Stimulated activated naive CD8-positive, alpha-beta T cell treated with anti-CD3 and anti-CD28 coated beads, Interleukin-15, Interleukin-2, amounts not matched to agents 100 ng/mL and 50 ng/mL, for 24 hours (primary cell): ENCODE measurements around the gene IRGC.
A peak's percentile ranks its signal among the peaks of the same experiment; 100 is the strongest.
"Not testable (repeated sequence)": the region's sequence is repeated elsewhere in the genome, so short reads cannot be mapped to it uniquely, and the experiment has no call there.

ENCODE experiments used
- H3K27ac Mint-ChIP-seq: one replicate; pipeline ENCODE4 v1.8.0; 2021; ENCODE audit warnings: mild to moderate bottlenecking, mixed read lengths
- H3K27me3 Mint-ChIP-seq: one replicate; pipeline ENCODE4 v1.8.0; 2021; ENCODE audit warnings: mixed read lengths
- H3K36me3 Mint-ChIP-seq: one replicate; pipeline ENCODE4 v1.8.0; 2021; ENCODE audit warnings: low read depth, mixed read lengths
- H3K4me1 Mint-ChIP-seq: one replicate; pipeline ENCODE4 v1.8.0; 2021; ENCODE audit warnings: low read depth, mixed read lengths
- H3K4me3 Mint-ChIP-seq: one replicate; pipeline ENCODE4 v1.8.0; 2021; ENCODE audit warnings: mild to moderate bottlenecking, mixed read lengths
- H3K9me3 Mint-ChIP-seq: one replicate; pipeline ENCODE4 v1.8.0; 2021; ENCODE audit warnings: mixed read lengths

IRGC gene

GRCh38 chr19:43748685-43749084, 32.8 kb downstream of the IRGC start:
- H3K36me3 Mint-ChIP-seq = peaks cover 69% of the 10 kb centered on the region
- H3K27me3 Mint-ChIP-seq = no peaks in the 10 kb centered on the region
- H3K27ac Mint-ChIP-seq = peak overlapping the region; percentile 59
- H3K4me3 Mint-ChIP-seq = no peak overlapping the region
- peaks cover 57% of the 10 kb centered on the region for H3K4me1 Mint-ChIP-seq
- H3K9me3 Mint-ChIP-seq = no peaks in the 10 kb centered on the region

GRCh38 chr19:43749152-43749551, 33.3 kb downstream of the IRGC start:
- H3K4me1 Mint-ChIP-seq = peaks cover 58% of the 10 kb centered on the region

GRCh38 chr19:43749898-43750297, 34.0 kb downstream of the IRGC start:
- Mint-ChIP-seq H3K9me3 (no peaks in the 10 kb centered on the region), H3K27ac (no peak overlapping the region), H3K4me1 (peaks cover 60% of the 10 kb centered on the region), H3K27me3 (no peaks in the 10 kb centered on the region), H3K4me3 (no peak overlapping the region), H3K36me3 (peaks cover 63% of the 10 kb centered on the region)

More at GRCh38 chr19:43749152-43749551, 33.3 kb downstream of the IRGC start:
- Mint-ChIP-seq H3K27ac (peak overlapping the region; percentile 29), H3K36me3 (peaks cover 65% of the 10 kb centered on the region), H3K4me3 (no peak overlapping the region), H3K9me3 (no peaks in the 10 kb centered on the region), H3K27me3 (no peaks in the 10 kb centered on the region)

- Mint-ChIP-seq H3K36me3 (peaks cover 66% of the 10 kb centered on the region), H3K4me1 (peaks cover 64% of the 10 kb centered on the region), H3K27me3 (no peaks in the 10 kb centered on the region), H3K4me3 (peak overlapping the region; percentile 96), H3K27ac (peak overlapping the region; percentile 99), H3K9me3 (no peaks in the 10 kb centered on the region)
Measured at GRCh38 chr19:43751466-43752220, 35.8 kb downstream of the IRGC start.

GRCh38 chr19:43752287-43752875, 36.5 kb downstream of the IRGC start:
- Mint-ChIP-seq H3K9me3 (no peaks in the 10 kb centered on the region), H3K27ac (peak overlapping the region; percentile 99), H3K36me3 (peaks cover 72% of the 10 kb centered on the region), H3K4me3 (peak overlapping the region; percentile 96), H3K27me3 (no peaks in the 10 kb centered on the region), H3K4me1 (peaks cover 71% of the 10 kb centered on the region)

- Mint-ChIP-seq H3K9me3 (no peaks in the 10 kb centered on the region), H3K27ac (peak overlapping the region; percentile 99), H3K4me3 (peak overlapping the region; percentile 96), H3K36me3 (peaks cover 61% of the 10 kb centered on the region), H3K27me3 (no peaks in the 10 kb centered on the region), H3K4me1 (peaks cover 73% of the 10 kb centered on the region)
Measured at GRCh38 chr19:43754253-43754502, 38.3 kb downstream of the IRGC start.

DNA sequence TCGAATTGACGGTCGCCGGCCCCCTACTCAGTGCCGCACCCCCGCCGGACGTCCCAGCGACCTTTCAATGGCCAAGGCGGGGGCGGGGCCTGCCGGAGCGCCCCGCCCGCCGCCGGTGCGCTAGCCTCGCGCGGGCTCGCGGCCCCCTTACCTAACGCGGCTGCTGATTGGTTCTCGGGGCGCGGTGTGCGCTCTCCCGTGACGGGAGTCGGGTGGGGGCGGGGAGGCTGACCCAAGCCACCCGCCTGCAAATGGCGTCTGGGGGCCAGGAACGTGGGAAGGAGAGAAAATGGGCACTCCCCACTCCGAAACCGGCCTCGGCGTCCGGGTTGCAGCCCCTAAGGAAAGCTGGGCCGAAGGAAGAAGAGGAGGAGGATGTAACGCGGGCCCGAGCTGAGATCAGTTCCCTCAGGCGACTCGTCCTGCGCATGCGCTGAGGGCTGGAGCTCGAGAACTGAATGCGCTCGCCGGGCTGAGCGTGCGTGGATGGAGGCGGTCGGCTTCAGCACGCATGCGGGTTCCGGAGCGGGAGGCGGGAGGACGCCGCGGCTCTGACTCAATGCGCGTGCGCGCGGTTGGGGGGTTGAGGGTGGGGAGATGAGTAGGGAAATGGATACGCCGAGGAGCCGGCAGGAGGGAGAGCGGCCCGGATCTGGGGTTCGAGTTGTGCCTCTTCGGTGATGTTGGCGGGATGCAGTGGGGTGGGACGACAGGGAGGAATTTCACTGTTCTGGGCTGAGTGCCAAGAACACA, 38.8 kb downstream of the IRGC start, which contains the start of gene SMG9:
TSS of gene SMG9 (minus strand) at position 460 of the 753 bp plus-strand sequence. CDS start 4,221 bp downstream, outside the sequence.
- H3K36me3 Mint-ChIP-seq = peaks cover 58% of the 10 kb centered on the region
- H3K4me1 Mint-ChIP-seq = peaks cover 77% of the 10 kb centered on the region
- H3K27ac Mint-ChIP-seq = peak within 1 kb of the TSS; percentile 99
- H3K4me3 Mint-ChIP-seq = peak within 1 kb of the TSS; percentile 96
- H3K27me3 Mint-ChIP-seq = no peaks in the 10 kb centered on the region
- H3K9me3 Mint-ChIP-seq = no peaks in the 10 kb centered on the region

GRCh38 chr19:43755256-43755801, 39.5 kb downstream of the IRGC start:
- H3K36me3 Mint-ChIP-seq = peaks cover 52% of the 10 kb centered on the region

DNA sequence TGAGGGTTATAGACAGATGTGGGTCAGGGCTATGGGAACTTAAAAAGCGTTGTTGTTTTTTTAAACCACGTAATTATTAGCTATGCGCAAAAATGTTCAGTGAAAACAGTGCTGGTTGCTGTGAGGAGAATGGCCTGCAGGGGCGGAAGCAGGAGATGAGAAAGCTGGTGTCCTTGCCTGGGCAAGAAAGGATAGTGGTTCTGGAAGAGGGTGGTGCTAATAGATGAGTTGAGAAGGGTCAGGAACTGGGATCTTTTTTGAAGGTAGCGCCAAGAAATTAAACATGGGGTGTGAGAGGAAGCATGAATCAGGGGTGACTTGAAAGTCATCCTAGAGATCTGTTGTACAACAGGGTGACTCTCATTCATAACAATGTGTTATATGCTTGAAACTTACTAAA, 43.6 kb downstream of the IRGC start:
- H3K4me3 Mint-ChIP-seq = no peak overlapping the region
- H3K4me1 Mint-ChIP-seq = peaks cover 72% of the 10 kb centered on the region
- H3K36me3 Mint-ChIP-seq = peaks cover 48% of the 10 kb centered on the region
- peak overlapping the region; percentile 13 for H3K27ac Mint-ChIP-seq
- peaks cover 5% of the 10 kb centered on the region for H3K9me3 Mint-ChIP-seq
- no peaks in the 10 kb centered on the region for H3K27me3 Mint-ChIP-seq

More at GRCh38 chr19:43755256-43755801, 39.5 kb downstream of the IRGC start:
- Mint-ChIP-seq H3K4me3 (peak overlapping the region; percentile 96), H3K27me3 (no peaks in the 10 kb centered on the region), H3K9me3 (no peaks in the 10 kb centered on the region), H3K27ac (peak overlapping the region; percentile 99), H3K4me1 (peaks cover 73% of the 10 kb centered on the region)

GRCh38 chr19:43760941-43761340, 45.1 kb downstream of the IRGC start:
- H3K4me1 Mint-ChIP-seq = peaks cover 75% of the 10 kb centered on the region
- H3K36me3 Mint-ChIP-seq = peaks cover 48% of the 10 kb centered on the region
- no peak overlapping the region for H3K27ac Mint-ChIP-seq
- H3K27me3 Mint-ChIP-seq = no peaks in the 10 kb centered on the region
- peaks cover 5% of the 10 kb centered on the region for H3K9me3 Mint-ChIP-seq
- H3K4me3 Mint-ChIP-seq = no peak overlapping the region

GRCh38 chr19:43762814-43763213, 46.9 kb downstream of the IRGC start:
- Mint-ChIP-seq H3K4me1 (peaks cover 75% of the 10 kb centered on the region), H3K9me3 (peaks cover 5% of the 10 kb centered on the region), H3K36me3 (peaks cover 48% of the 10 kb centered on the region), H3K27me3 (no peaks in the 10 kb centered on the region), H3K4me3 (peak overlapping the region; percentile 53), H3K27ac (peak overlapping the region; percentile 89)

DNA sequence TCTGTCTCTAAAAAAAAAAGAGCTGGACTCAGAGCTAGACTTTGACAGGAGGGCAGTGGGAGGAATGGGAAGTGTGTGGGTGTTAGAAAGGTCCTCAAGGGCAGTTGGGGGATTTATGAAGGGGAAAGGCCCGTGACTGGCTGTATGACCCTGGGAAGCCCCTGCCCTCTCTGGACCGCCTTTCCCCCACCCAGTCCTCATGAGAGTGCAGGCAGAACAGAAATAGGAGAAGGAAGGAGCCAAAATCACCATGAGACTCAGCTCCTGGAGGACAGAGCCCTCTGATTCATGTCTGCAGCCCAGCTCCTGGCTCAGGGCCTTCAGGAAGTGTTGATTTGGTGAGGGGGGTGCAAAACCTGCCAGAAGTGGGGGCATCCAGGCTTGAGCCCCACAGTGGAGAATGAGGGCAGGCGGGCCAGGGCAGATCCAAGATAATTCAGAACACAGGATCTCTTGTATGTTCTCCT, 47.6 kb downstream of the IRGC start:
- Mint-ChIP-seq H3K27ac (peak overlapping the region; percentile 89), H3K4me3 (peak overlapping the region; percentile 53)

DNA sequence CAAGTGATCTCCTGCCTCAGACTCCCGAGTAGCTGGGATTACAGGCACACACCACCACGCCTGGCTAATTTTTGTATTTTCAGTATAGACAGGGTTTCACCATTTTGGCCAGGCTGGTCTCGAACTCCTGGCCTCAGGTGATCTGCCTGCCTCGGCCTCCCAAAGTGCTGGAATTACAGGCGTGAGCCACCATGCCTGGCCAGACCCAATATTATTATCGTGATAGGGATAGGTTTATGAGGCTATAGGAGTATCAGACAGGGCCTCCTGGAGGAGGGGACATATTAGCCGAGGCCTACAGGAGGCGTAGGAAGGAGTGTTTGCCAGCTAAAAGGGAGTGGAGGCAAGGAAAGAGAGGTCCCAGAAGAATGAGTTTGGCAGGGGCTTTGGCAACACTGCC, 48.8 kb downstream of the IRGC start:
- H3K9me3 Mint-ChIP-seq, H3K27me3 Mint-ChIP-seq: not testable (repeated sequence)
- Mint-ChIP-seq H3K4me1 (peaks cover 78% of the 10 kb centered on the region), H3K27ac (peak overlapping the region; percentile 97), H3K4me3 (peak overlapping the region; percentile 73), H3K36me3 (peaks cover 67% of the 10 kb centered on the region)

More for the DNA sequence above, 47.6 kb downstream of the IRGC start:
- peaks cover 5% of the 10 kb centered on the region for H3K9me3 Mint-ChIP-seq
- peaks cover 77% of the 10 kb centered on the region for H3K4me1 Mint-ChIP-seq
- no peaks in the 10 kb centered on the region for H3K27me3 Mint-ChIP-seq
- peaks cover 55% of the 10 kb centered on the region for H3K36me3 Mint-ChIP-seq

- Mint-ChIP-seq H3K9me3 (peaks cover 5% of the 10 kb centered on the region), H3K36me3 (peaks cover 73% of the 10 kb centered on the region), H3K4me1 (peaks cover 79% of the 10 kb centered on the region), H3K27me3 (no peaks in the 10 kb centered on the region), H3K27ac (peak overlapping the region; percentile 97), H3K4me3 (peak overlapping the region; percentile 73)
Measured at GRCh38 chr19:43765109-43765876, 49.4 kb downstream of the IRGC start.
